NCI-H524 (cell line): ENCODE data around the gene ZNF740.

ENCODE experiments used
- DNase-seq, 2 experiments: peaks; one replicate each; lab custom pipeline; 2025; lab: John Stamatoyannopoulos, UW

ZNF740 gene

DNA sequence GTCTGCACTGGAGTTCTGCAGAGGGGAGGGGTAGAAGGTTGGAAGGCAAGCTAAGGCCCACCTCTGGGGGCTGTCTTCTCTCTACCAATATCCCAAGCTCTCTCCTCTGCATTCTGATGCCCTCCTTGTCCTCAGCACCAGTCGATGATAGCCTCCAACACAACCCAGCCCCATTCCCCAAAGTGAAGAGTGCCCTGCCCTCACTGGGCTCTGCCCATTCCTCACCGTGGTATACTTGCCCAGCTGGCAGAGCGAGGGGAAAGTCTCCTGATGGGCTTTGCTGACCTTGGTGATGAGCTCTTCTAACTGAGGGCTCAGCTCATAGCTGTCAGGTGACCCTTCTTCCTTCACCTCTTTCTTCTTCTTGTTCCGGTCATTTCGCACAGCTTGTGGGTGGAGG lies 33.7 kb downstream of the ZNF740 start:
- no peak for DNase-seq

DNA sequence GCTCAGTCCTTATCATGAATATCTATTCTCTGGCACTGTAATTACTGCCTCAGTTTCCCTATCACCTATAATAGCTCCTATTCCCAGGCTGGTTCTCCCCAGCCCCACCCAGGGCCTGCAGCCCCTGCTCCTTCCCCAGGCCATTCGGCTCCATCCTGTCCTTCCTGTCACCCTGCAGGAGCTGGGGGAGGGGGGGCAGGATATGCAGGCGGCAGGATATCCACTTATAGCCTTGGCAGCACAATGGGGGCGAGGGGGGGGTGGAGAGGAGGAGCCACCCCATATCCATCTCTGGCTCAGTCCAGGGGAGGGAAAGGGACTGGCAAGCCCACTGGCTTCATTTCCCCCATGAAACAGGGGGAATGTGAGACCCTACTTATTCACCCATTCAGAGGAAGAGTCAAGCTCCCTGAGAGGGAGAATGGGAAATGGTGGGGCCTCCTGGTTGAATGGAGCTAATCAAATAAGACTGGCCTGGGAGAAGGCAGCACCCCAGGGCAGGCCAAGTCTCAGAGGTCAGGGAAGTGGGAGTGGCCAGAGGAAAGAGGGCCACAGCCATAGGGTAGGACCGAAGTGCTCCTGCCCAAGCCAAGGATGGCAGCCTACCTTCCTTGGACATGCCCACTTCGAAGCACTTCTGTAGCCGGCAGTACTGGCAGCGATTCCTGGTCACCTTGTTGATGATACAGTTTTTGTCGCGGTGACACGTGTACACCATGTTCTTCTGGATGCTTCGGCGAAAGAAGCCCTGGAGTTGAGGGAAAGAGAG lies 34.3 kb downstream of the ZNF740 start:
- DNase-seq: no peak

GRCh38 chr12:53215497-53215896 lies 35.0 kb downstream of the ZNF740 start:
- DNase-seq: no peak

- DNase-seq: no peak
Measured at GRCh38 chr12:53217051-53217930, 36.8 kb downstream of the ZNF740 start.

- no peak for DNase-seq
Measured at GRCh38 chr12:53217931-53218307, 37.4 kb downstream of the ZNF740 start.

DNA sequence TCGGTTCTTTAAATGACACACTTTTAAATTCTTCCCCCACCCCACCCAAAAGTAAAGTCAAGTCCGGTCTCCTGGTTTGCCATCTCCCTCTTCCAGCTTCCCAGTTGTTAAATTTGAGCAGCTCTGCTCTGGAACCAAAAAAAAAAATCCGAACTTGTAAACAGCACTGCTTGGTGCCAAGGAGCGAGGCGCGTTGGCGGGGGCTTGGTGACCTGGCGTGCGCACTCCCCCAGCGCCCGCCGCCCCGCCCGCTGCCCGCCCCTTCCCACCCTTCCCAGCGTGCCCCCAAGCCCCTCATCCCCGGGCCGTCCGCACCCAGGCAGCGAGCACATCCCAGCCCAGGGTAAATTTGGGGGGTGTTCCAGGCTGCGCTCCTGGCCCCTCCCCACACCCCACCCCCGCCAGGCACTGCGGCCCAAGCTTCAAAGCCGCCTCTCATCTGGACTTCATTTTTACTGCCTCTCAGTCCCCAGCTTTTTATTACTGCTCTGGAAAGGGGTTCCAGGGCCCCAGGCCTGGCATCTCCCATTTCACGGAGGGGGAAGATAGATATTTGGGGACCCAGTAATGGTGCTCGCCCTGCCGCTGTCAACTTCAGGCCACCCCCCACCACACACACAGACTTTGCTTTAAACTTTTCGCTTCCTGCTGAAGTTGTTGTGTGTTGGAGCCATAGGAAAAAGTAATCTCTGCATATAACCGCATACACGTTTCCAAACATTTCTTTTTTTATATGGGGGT lies 38.2 kb downstream of the ZNF740 start:
- no peak for DNase-seq

GRCh38 chr12:53219292-53219955 lies 38.9 kb downstream of the ZNF740 start:
- DNase-seq: no peak

- peak; percentile 9 to 55 for DNase-seq
Measured at GRCh38 chr12:53219956-53220693, 39.6 kb downstream of the ZNF740 start.

DNA sequence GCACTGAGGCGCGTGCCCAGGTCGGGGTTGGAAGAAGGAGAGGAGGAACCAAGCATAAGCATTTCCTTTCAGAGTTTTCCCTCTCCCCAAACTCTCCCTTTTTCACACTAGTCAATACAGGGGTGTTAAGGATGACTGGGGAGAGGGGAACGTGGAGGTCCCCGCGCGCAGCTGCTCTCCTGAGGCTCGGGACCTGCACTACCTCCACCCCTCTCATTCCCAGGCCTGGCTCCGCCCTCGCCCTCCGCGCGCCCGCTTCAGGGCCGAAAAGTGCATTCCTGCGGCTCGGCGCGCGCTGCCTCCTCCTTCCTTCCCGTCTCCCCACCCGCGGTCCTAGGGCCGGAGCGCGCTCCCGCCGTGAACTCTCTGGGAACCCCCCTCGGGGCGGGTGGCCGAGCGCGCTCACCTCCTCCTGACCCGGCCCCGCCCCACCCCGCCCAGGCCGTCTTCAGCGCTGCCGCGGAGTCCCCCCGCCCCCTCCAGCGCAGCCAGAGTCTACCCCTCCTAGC lies 40.2 kb downstream of the ZNF740 start:
- DNase-seq: peak; percentile 53 to 84

DNA sequence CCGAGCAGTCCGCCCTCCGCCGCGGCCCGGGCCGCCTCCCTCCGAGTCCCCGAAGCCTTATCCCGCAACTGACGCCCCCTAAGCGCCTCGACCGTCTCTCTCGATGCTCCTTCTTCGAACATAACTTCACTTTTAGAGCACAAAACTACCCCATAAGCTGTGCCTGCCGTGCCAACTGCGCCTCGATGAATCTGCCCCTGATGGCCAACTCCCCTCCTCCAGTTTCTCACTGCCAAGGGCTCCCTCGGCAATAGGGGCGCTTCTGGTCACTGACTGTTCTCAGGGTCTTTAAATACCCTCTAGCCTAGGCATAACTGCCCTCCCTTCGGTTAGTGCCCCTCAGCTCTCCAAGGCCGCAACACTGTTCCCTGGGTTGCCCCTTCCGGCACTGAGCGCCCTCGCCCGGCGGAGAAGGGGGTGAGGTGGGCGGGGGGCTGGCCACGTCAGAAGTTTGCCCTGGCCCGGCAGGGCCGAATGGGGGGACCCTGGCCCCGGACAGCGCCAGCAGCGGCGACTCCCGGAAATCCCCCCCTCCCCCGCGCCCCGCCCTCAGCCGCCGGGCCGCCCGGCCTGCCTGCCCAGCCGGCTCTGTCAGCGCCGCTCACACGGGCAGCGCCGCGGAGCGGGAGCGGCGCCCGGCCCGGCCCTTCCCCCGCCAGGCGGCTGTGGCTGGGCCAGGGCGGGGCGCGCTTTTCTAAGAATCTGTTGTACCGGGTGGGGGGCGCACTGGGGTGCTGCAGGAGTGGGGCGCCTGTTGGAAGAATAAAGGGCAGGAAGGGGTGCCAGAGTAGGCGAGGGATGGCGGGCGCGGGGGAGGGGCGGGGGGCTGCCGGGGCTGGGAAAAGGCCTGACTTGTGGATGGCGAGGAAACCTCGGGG lies 40.9 kb downstream of the ZNF740 start:
- peak; percentile 9 to 47 for DNase-seq

DNA sequence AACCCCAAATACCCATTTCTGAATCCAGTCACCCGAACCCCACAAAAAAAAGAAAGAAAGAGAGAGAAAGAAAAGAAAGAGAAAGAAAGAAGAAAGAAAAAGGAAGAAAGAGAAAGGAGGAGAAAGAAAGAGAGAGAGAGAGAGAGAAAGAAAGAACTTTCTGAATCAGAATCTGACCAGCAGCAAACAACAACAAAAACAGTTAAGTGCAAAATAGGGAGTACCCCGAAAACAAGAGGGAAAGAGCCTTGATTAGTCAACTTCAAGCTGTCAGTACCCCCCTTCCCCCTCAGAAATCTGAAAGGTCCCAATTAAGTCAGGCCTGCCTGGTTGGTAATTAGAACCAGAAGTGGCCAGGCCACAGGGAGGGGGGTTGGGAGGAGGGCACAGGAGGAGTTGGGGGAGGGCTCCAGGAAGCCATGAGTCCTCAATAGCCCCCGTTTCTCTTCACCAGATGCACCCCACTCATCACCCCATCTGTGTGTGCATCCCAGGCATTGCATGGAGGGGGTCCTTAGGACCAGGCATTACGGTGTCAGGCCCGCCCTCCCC lies 41.7 kb downstream of the ZNF740 start:
- DNase-seq: no peak

DNA sequence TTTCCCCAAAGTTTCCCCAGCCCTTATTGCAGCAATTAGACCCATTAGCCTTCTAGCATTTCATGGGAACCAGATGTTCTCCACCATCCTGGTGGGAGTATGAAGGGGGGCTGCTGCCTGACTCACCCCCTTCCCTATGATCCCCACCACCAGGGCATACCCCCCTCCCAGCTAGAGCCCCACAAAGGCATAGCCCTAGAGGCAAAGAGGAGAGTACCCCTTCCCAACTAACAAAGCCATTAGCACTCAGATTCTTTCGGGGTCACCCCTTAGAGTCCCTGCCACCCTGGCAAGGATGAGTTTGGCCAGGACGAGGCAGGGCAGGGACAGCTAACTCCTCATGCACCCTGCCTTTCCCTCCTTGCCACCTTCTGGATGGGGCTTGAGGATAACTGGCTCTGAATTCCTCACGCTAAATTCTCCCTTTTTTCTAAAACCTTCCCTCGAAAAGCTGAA lies 42.3 kb downstream of the ZNF740 start:
- no peak for DNase-seq

DNA sequence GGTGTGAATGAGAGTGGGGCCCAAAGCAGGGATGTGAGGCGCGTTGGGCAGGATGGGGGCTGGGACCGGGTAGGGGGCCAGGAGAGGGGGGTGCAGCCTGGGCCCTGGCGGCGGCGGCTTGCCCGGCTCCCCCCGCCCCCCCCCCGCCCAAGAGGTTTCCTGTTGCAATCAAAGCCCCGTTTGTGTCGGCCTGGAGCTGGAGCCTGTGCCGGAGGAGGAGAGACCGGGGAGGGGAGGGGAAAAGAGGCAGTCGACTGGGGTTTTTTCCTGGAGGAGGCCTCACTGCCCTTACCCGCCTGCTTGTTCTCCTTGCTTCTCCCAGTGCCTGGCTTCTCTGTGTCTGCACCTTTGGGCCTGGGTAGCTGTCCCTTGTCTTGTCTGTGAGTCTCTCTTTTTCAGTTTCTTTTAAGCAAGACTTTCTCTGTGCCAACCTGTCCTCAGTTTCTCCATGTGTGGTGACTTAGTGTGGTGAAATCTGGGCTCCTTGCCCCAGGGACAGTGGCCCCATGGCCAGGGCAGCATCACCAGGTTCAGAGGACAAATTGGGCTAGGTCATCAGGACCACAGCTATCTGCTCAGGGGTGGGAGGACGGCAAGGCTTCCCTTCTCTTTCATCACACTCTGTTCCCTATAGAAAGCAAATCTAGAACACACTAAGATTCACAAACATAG lies 43.0 kb downstream of the ZNF740 start:
- no peak for DNase-seq

DNA sequence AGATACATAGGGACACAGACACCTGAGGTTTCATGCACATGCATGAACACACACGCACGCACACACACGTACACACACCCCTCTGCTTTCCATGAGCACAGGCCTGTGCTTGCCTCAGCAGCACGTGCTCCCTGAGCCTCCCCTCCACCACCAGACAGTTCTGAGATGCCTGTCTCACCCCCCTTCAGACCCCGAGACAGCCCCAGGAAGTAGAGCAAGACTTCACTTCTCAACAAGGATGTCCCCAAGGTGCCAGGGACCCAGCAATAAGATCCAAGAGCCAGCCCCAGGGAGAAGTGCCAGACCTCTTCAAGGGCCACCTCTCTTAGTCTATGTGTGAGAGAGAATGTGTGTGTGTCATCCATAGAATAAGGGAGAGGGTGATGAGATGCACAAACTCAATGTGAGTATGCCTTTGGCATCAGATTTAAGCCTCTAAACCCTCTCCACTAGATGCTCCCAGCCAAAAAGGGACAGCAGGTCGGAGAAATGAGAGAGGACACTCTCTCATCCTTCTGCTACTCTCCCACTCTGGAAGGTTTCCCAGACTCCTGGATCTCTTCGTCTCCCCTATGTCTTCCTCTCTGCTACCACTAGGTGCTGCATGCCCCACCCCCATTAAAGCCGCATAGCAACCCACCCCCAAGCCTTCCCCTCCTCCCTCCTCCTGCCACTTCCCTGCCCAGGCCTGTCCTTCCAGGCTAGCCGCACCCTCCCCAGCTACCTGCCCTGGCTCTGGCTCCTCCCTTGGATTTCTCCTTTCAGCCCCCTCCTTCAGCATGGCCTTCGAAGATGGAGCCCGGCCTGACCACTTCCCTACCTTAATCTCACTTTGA lies 43.8 kb downstream of the ZNF740 start:
- DNase-seq: peak; percentile 12 to 37

DNA sequence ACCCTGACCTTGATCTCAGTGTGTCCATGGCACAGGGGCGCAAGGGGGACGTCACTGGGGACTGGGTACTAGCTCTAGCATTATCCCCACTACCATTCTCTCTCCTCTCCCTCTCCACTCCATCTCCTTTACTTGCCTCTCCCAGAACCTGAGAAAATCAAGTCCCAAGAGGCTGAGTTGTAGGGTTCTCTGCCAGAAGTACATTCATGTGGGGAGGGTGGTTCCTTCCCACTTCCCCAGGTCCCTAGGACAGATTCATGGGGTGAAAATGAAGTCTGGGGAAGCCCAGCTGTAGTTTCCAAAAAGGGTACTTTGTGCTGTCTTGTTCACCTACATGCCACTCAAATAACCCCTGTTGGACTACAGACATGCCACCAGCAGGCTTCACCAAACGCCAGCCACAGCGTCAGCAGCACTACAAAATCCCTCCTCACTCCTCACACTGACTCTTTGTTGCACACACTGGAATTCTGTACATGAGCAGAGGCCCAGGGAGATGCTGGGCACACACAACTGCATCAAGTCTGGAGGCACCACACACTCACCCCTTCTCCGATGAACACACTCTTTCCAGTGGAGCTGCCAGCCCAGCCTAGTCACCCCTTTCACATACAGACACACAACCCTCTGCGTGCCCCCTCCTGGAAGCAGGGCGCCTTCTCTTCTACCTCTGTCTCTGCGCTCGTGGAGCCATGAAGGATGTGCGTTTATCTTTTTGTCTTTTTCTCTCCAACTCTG lies 44.5 kb downstream of the ZNF740 start:
- DNase-seq: no peak

DNA sequence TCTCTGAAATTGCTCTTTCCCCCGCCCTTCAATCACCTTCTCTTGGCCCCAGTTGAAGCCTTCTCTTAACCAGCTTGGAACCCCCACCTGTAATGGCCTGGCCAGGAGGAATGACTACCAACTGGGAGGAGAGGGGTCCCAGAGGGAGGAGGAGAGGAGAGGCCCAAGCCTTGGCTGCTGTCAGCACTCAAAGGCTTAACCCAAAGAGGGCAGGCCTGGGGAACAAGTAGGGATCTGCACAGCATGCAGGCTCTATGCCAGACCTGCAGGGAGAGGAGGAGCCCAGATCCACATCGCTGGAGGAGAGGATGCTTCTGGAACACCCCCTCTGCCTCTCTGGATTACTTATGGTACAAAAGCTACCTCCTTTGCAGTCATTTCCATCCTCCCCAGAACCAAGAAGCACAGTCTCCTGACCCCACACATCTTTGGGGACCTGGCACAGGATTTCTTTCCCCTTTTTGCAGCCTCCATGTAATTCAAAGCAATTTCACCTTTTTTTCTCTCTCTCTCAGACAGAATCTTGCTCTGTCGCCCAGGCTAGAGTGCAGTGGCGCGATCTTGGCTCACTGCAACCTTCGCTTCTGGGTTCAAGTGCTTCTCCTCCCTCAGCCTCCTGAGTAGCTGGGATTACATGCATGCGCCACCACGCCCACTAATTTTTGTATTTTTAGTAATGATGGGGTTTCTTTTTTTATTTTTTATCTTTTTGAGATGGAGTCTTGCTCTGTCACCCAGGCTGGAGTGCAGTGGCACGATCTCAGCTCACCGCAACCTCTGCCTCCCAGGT lies 45.3 kb downstream of the ZNF740 start:
- no peak for DNase-seq

- no peak for DNase-seq
Measured at GRCh38 chr12:53226815-53227214, 46.3 kb downstream of the ZNF740 start.
